ENCODE data around the gene DOCK1. TPM values are rescaled to one million over a fixed set of nuclear protein-coding genes. Genes with fewer than 3 reads are reported as not detected.

DOCK1 gene
- total RNA-seq, 6 experiments from 2014 or later, result 50.6 to 59.9 (median 54.7) TPM

DNA sequence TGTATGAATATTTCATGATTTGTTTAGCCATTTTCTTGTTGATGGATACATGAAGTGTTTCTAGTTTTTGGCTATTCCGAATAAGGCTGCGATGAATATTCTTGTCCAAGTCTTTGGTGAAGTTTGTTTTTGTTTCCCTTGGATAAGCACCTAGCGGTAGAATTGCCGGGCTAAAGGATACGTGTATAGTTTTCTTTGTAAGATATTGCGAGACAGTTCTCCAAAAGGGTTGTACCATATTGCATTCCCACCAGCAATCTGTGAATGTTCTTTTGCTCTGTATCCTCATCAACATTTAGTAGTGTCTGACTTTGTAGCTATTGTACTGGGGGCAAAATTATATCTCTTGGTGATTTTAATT, 142.6 kb downstream of the DOCK1 start:
- H3K36me3 Mint-ChIP-seq (ENCODE audit: low read depth), result peaks cover 31% of the 10 kb centered on the region
- no peak overlapping the region; the same call in 1 of the 2 replicates for H3K4me3 Mint-ChIP-seq
- TF ChIP-seq, protein P1, sequence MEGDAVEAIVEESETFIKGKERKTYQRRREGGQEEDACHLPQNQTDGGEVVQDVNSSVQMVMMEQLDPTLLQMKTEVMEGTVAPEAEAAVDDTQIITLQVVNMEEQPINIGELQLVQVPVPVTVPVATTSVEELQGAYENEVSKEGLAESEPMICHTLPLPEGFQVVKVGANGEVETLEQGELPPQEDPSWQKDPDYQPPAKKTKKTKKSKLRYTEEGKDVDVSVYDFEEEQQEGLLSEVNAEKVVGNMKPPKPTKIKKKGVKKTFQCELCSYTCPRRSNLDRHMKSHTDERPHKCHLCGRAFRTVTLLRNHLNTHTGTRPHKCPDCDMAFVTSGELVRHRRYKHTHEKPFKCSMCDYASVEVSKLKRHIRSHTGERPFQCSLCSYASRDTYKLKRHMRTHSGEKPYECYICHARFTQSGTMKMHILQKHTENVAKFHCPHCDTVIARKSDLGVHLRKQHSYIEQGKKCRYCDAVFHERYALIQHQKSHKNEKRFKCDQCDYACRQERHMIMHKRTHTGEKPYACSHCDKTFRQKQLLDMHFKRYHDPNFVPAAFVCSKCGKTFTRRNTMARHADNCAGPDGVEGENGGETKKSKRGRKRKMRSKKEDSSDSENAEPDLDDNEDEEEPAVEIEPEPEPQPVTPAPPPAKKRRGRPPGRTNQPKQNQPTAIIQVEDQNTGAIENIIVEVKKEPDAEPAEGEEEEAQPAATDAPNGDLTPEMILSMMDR (IDR thresholded peaks at IDR 0.05), result no peak
- H3K9me3 Mint-ChIP-seq, result no peaks in the 10 kb centered on the region
- no peak for DNase-seq
- peaks cover 4% of the 10 kb centered on the region; the same call in 1 of the 2 replicates for H3K27me3 Mint-ChIP-seq (ENCODE audit: insufficient read depth)
- no peak overlapping the region for H3K27ac Mint-ChIP-seq
- H3K4me1 Mint-ChIP-seq (ENCODE audit: low read depth), result peaks cover 17% of the 10 kb centered on the region

DNA sequence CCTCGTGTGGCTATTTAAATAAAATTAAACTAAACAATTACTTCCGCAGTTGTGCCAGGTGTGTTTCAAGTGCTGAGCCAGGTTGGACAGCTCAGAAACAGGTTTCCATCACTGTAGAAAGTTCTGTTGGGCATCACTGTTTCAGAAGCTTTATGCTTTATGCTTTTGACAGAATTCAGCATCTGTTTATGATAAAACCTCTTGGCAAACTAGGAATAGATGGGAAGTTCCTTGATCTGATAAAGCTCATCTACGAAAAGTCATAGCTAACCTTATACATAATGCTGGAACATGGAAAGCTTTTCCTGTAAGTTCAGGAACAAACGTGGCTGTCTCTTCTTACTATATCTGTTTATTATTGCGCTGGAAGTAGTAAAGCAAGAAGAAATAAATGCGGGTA, 143.4 kb downstream of the DOCK1 start:
- DNase-seq, result no peak
- Mint-ChIP-seq H3K4me1 (ENCODE audit: low read depth) (peaks cover 17% of the 10 kb centered on the region), H3K36me3 (ENCODE audit: low read depth) (peaks cover 28% of the 10 kb centered on the region), H3K27ac (no peak overlapping the region), H3K4me3 (no peak overlapping the region), H3K9me3 (no peaks in the 10 kb centered on the region), H3K27me3 (ENCODE audit: insufficient read depth) (peaks cover 4% of the 10 kb centered on the region; the same call in 1 of the 2 replicates)
- TF ChIP-seq, protein P1 (IDR thresholded peaks at IDR 0.05), result no peak

DNA sequence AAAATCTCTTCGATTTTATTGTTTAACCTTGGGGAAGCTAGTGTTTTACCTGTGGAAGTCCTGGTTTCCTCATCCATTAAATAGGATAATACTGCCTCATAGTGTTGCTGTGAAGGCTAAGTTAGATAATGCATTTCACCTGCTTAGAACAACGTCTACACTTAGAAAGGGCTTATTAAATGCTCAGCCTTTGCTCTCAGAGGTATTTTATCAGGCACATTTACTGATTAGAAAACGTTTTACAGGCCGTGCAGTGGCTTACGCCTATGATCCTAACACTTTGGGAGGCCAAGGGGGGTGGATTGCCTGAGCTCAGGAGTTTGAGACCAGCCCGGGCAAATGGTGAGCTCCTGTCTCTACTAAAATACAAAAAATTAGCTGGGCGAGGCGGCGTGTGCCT, 146.8 kb downstream of the DOCK1 start:
- no peak for DNase-seq
- H3K9me3 Mint-ChIP-seq, result no peaks in the 10 kb centered on the region

DNA sequence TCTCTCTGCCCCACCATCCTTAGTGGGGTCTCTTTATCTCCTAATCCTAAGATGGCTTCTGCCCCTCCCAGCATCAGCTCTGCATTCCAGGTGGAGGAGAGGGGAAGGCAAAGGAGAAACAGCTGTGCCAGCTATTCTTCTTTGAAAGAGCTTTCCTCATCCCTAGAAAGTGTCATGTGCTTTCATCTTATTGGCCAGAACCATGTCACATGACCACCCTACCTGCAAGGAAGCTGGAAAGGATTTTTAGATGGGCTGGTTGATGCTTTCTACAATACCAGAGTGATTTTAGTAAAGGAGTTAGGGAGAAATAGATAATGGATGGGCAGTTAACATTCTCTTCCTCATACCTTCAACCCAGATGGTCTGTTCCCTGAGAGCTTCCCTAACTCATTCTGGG, 150.0 kb downstream of the DOCK1 start:
- DNase-seq, result no peak
- Mint-ChIP-seq H3K4me1 (ENCODE audit: low read depth) (no peaks in the 10 kb centered on the region), H3K9me3 (peaks cover 14% of the 10 kb centered on the region), H3K27ac (no peak overlapping the region), H3K27me3 (ENCODE audit: insufficient read depth) (peaks cover 3% of the 10 kb centered on the region), H3K4me3 (no peak overlapping the region), H3K36me3 (ENCODE audit: low read depth) (peaks cover 56% of the 10 kb centered on the region)
- TF ChIP-seq, protein P1 (IDR thresholded peaks at IDR 0.05), result no peak

More for the DNA sequence above, 146.8 kb downstream of the DOCK1 start:
- TF ChIP-seq, protein P1 (IDR thresholded peaks at IDR 0.05), result no peak
- Mint-ChIP-seq H3K27ac (no peak overlapping the region), H3K27me3 (ENCODE audit: insufficient read depth) (peaks cover 3% of the 10 kb centered on the region; the same call in 1 of the 2 replicates), H3K36me3 (ENCODE audit: low read depth) (peaks cover 26% of the 10 kb centered on the region), H3K4me3 (no peak overlapping the region), H3K4me1 (ENCODE audit: low read depth) (peaks cover 11% of the 10 kb centered on the region)

DNA sequence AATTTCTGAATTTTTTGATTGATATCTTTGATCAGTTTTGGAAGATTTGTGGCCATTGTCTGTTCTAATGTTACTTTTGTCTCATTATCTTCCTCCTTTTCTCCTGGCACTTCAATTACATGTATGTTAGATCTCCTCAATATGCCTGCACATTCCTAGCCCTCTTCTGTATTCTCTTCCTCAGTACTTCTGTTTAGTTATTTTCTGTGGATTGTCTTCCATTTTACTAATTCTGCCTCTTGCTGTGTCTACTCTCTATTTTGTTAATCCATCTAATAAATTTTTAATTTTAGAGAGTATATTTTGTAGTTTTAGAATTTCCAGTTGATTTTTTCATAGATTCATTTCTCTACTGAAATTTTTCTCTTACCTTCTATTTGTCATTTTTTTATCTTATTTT, 154.1 kb downstream of the DOCK1 start:
- no peak for DNase-seq
- peaks cover 14% of the 10 kb centered on the region for H3K9me3 Mint-ChIP-seq
- TF ChIP-seq, protein P1 (IDR thresholded peaks at IDR 0.05), result no peak
- H3K27me3 Mint-ChIP-seq (ENCODE audit: insufficient read depth), result no peaks in the 10 kb centered on the region; the same call in 1 of the 2 replicates
- no peak overlapping the region for H3K27ac Mint-ChIP-seq
- H3K4me3 Mint-ChIP-seq, result no peak overlapping the region
- peaks cover 67% of the 10 kb centered on the region for H3K36me3 Mint-ChIP-seq (ENCODE audit: low read depth)
- H3K4me1 Mint-ChIP-seq (ENCODE audit: low read depth), result no peaks in the 10 kb centered on the region

DNA sequence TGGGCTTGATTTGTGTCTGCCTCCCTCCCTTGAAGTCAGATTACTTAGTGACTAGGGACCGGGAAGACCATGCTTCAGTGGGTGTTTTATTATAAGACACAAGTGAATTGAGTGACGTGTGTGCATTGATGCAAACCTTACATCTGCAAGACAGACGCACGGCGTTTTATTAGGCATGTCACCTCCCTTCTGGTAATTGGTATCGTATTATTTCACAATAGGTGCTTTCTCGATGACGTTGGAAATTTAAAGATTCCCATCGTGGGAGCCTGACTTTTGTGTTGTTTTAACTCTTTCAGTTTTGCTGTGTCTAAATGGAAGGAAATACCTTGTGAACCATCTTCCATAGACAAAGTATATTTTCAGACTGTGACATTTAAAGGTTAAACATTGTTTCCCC, 158.5 kb downstream of the DOCK1 start:
- H3K9me3 Mint-ChIP-seq, result peaks cover 10% of the 10 kb centered on the region
- TF ChIP-seq, protein P1 (IDR thresholded peaks at IDR 0.05), result no peak
- H3K36me3 Mint-ChIP-seq (ENCODE audit: low read depth), result peaks cover 71% of the 10 kb centered on the region
- peaks cover 10% of the 10 kb centered on the region for H3K27me3 Mint-ChIP-seq (ENCODE audit: insufficient read depth)
- no peak overlapping the region for H3K4me3 Mint-ChIP-seq
- no peak for DNase-seq
- H3K27ac Mint-ChIP-seq, result no peak overlapping the region
- no peaks in the 10 kb centered on the region for H3K4me1 Mint-ChIP-seq (ENCODE audit: low read depth)

Data from HFFc6 (cell line).